IMR-90 (cell line): ENCODE results near the gene TMEM95. TPM values are rescaled to one million over a fixed set of nuclear protein-coding genes. Genes with fewer than 3 reads are reported as not detected.
A peak's percentile ranks its signal among the peaks of the same experiment; 100 is the strongest.

Experiments used
- ATAC-seq: fragments of 200-7000 bp; cut with Tn5 transposase; 2 replicates; pipeline ENCODE4 v1.9.1; 2020; ENCODE audit warnings: low read depth, mild to moderate bottlenecking, moderate library complexity
- BruUV-seq: library from RNA; stranded (reverse); fragments of 400-500 nt; replicated peaks from 2 replicates; lab custom pipeline; 2021; lab: Mats Ljungman, UMichigan
- CTCF ChIA-PET: fragments of 300-600 bp; formaldehyde crosslinking; extraction: SDS; loops from one replicate; lab custom pipeline; 2021; ENCODE audit warnings: antibody characterized with exemption; lab: Yijun Ruan, JAX
- POLR2A ChIA-PET: fragments of 300-600 bp; sonication (Branson Sonifier 250); formaldehyde crosslinking; loops from one replicate; lab custom pipeline; 2022; ENCODE audit warnings: antibody characterized with exemption; ENCODE audit not compliant: unreplicated experiment; lab: Charles Lee
- DNase-seq: peaks from one replicate; pipeline ENCODE4 v3.0.0; 2013
- H2AFZ ChIP-seq: replicated peaks from 2 replicates; pipeline ENCODE3; 2013; ENCODE audit warnings: low read length, mild to moderate bottlenecking; ENCODE audit not compliant: poor library complexity
- H2AK5ac ChIP-seq: 2 replicates; pipeline ENCODE4 v1.6.1; 2013; ENCODE audit warnings: low read depth, low read length, inconsistent platforms
- H2AK9ac ChIP-seq: replicated peaks from 2 replicates; pipeline ENCODE3; 2013; ENCODE audit warnings: mild to moderate bottlenecking, low read depth, low read length, moderate library complexity; ENCODE audit not compliant: poor library complexity
- H2BK120ac ChIP-seq: 2 replicates; pipeline ENCODE4 v1.6.1; 2013; ENCODE audit warnings: low read depth, low read length, inconsistent platforms
- H2BK15ac ChIP-seq: 3 replicates; pipeline ENCODE4 v1.6.1; 2013; ENCODE audit warnings: low read depth, low read length, inconsistent platforms
- H2BK20ac ChIP-seq: 2 replicates; pipeline ENCODE4 v1.6.1; 2013; ENCODE audit warnings: low read depth, mild to moderate bottlenecking, inconsistent platforms, low read length, moderate library complexity
- H2BK5ac ChIP-seq: 2 replicates; pipeline ENCODE4 v1.6.1; 2013; ENCODE audit warnings: mild to moderate bottlenecking, low read depth, low read length, inconsistent platforms; ENCODE audit not compliant: poor library complexity, severe bottlenecking
- H3K14ac ChIP-seq: replicated peaks from 2 replicates; pipeline ENCODE4 v1.6.1; 2013; ENCODE audit warnings: low read depth, low read length, inconsistent platforms
- H3K18ac ChIP-seq: 2 replicates; pipeline ENCODE4 v1.6.1; 2013; ENCODE audit warnings: low read depth, low read length, control low read depth
- H3K23ac ChIP-seq: 2 replicates; pipeline ENCODE4 v1.6.1; 2013; ENCODE audit warnings: low read depth, low read length, inconsistent platforms
- H3K27ac ChIP-seq: 2 replicates; pipeline ENCODE4 v1.5.1; 2013; ENCODE audit warnings: mild to moderate bottlenecking, control low read depth, low read length; ENCODE audit not compliant: insufficient read depth
- H3K27me3 ChIP-seq: 2 replicates; pipeline ENCODE4 v1.6.1; 2013; ENCODE audit warnings: low read length; ENCODE audit not compliant: control insufficient read depth, insufficient read depth
- H3K36me3 ChIP-seq: 2 replicates; pipeline ENCODE4 v1.6.1; 2013; ENCODE audit warnings: low read length, mixed read lengths; ENCODE audit not compliant: control insufficient read depth, insufficient read depth
- H3K4ac ChIP-seq: 2 replicates; pipeline ENCODE4 v1.6.1; 2013; ENCODE audit warnings: low read depth, low read length, inconsistent platforms
- H3K4me1 ChIP-seq: 2 replicates; pipeline ENCODE4 v1.6.1; 2013; ENCODE audit warnings: low read length, mixed read lengths; ENCODE audit not compliant: control insufficient read depth, insufficient read depth
- H3K4me2 ChIP-seq: 2 replicates; pipeline ENCODE4 v1.6.1; 2013; ENCODE audit warnings: low read depth, mild to moderate bottlenecking, control low read depth, low read length, moderate library complexity
- H3K4me3 ChIP-seq: 2 replicates; pipeline ENCODE4 v1.5.1; 2013; ENCODE audit warnings: low read depth, mild to moderate bottlenecking, control low read depth, low read length, moderate library complexity; ENCODE audit not compliant: insufficient read depth
- H3K56ac ChIP-seq: 2 replicates; pipeline ENCODE4 v1.6.1; 2013; ENCODE audit warnings: low read length, inconsistent platforms; ENCODE audit not compliant: insufficient read depth; ENCODE audit errors: extremely low read depth
- H3K79me1 ChIP-seq, 2 experiments: 2 replicates each; pipeline ENCODE4 v1.6.1; 2013; ENCODE audit warnings: low read length in 2 of 2, inconsistent platforms in 1 of 2, low read depth in 1 of 2
- H3K9ac ChIP-seq: 2 replicates; pipeline ENCODE4 v1.6.1; 2013; ENCODE audit warnings: low read depth, low read length, control low read depth
- H3K9me1 ChIP-seq: 2 replicates; pipeline ENCODE4 v1.6.1; 2013; ENCODE audit warnings: low read length, inconsistent platforms; ENCODE audit not compliant: insufficient read depth
- H3K9me3 ChIP-seq: 2 replicates; pipeline ENCODE4 v1.6.1; 2013; ENCODE audit warnings: low read length; ENCODE audit not compliant: control insufficient read depth, insufficient read depth
- H4K20me1 ChIP-seq: 2 replicates; pipeline ENCODE4 v1.6.1; 2013; ENCODE audit warnings: low read length, inconsistent platforms; ENCODE audit not compliant: insufficient read depth
- H4K5ac ChIP-seq: 2 replicates; pipeline ENCODE4 v1.6.1; 2013; ENCODE audit warnings: mild to moderate bottlenecking, low read depth, low read length, control low read depth
- H4K8ac ChIP-seq, 2 experiments: 2 replicates each; pipeline ENCODE4 v1.6.1; 2013; ENCODE audit warnings: low read depth in 2 of 2, low read length in 2 of 2, control low read depth in 1 of 2, inconsistent platforms in 1 of 2
- H4K91ac ChIP-seq: 2 replicates; pipeline ENCODE4 v1.6.1; 2013; ENCODE audit warnings: low read depth, low read length, inconsistent platforms; ENCODE audit not compliant: insufficient read depth
- BHLHE40 ChIP-seq: fragments of 150-350 bp; IDR thresholded peaks from 2 replicates; pipeline ENCODE4 v1.6.1; 2016; ENCODE audit warnings: mild to moderate bottlenecking, low read depth, low read length
- CEBPB ChIP-seq: IDR thresholded peaks from 2 replicates; pipeline ENCODE4 v1.6.1; 2012; ENCODE audit warnings: low read depth, low read length, improper control_type of control experiment
- FOS ChIP-seq: fragments of 150-350 bp; IDR thresholded peaks from 2 replicates; pipeline ENCODE4 v1.6.1; 2016; ENCODE audit warnings: low read depth, low read length
- MAZ ChIP-seq: IDR thresholded peaks from 2 replicates; pipeline ENCODE4 v1.6.1; 2012; ENCODE audit warnings: low read depth, mild to moderate bottlenecking, low read length, improper control_type of control experiment, moderate library complexity, borderline replicate concordance
- MXI1 ChIP-seq: IDR thresholded peaks from 2 replicates; pipeline ENCODE4 v1.6.1; 2012; ENCODE audit warnings: low read depth, mild to moderate bottlenecking, low read length, moderate library complexity, borderline replicate concordance
- POLR2A ChIP-seq: IDR thresholded peaks from 2 replicates; pipeline ENCODE4 v1.6.1; 2012; ENCODE audit warnings: mild to moderate bottlenecking, low read depth, low read length
- WGBS, 2 experiments: methylation state at CpG; one replicate each; pipeline versions ENCODE4 v1.1.5 to v1.1.7; 2013; ENCODE audit warnings: missing lambda C conversion rate in 2 of 2; ENCODE audit not compliant: insufficient read length in 1 of 2; ENCODE audit errors: extremely low coverage in 2 of 2; 5-methylcytosine and 5-hydroxymethylcytosine counted together
- dilution Hi-C: fragments of 300-500 bp; cut with HindIII; formaldehyde crosslinking; loops from one replicate; pipeline ENCODE4 v1.14.3; 2018; ENCODE audit warnings: low sequenced_read_pairs; ENCODE audit not compliant: unreplicated experiment
- in situ Hi-C: fragments of 300-500 bp; cut with MboI; formaldehyde crosslinking; loops from 3 replicates; pipeline ENCODE4 v1.14.3; 2019; ENCODE audit warnings: low sequenced_read_pairs, inconsistent platforms, mixed read lengths
- intact Hi-C: fragments of 100-400 bp; cut with micrococcal nuclease; formaldehyde crosslinking; loops from 2 replicates; pipeline ENCODE4 v1.10.0; 2022
- polyA plus RNA-seq, 3 experiments: library from polyadenylated mRNA; depleted of rRNA; stranded (reverse); fragments of >200 nt; gene quantifications; 2 replicates each; pipeline ENCODE4 v1.2.3, GENCODE V29; 2012; ENCODE audit warnings: low replicate concordance in 1 of 3
- total RNA-seq: library from RNA; depleted of rRNA; stranded (reverse); fragments of >200 nt; gene quantifications from 2 replicates; pipeline ENCODE4 v1.2.3, GENCODE V29; 2012
- TF ChIP-seq, protein P1 (sequence below): fragments of 150-350 bp; IDR thresholded peaks from 2 replicates; pipeline ENCODE4 v1.6.1; 2017; ENCODE audit warnings: mild to moderate bottlenecking, antibody characterized with exemption, low read length, low read depth

Gene TMEM95
- total and polyA plus RNA-seq, 2 of the 4 experiments (the other 2 are of a cell fraction): not detected

DNA sequence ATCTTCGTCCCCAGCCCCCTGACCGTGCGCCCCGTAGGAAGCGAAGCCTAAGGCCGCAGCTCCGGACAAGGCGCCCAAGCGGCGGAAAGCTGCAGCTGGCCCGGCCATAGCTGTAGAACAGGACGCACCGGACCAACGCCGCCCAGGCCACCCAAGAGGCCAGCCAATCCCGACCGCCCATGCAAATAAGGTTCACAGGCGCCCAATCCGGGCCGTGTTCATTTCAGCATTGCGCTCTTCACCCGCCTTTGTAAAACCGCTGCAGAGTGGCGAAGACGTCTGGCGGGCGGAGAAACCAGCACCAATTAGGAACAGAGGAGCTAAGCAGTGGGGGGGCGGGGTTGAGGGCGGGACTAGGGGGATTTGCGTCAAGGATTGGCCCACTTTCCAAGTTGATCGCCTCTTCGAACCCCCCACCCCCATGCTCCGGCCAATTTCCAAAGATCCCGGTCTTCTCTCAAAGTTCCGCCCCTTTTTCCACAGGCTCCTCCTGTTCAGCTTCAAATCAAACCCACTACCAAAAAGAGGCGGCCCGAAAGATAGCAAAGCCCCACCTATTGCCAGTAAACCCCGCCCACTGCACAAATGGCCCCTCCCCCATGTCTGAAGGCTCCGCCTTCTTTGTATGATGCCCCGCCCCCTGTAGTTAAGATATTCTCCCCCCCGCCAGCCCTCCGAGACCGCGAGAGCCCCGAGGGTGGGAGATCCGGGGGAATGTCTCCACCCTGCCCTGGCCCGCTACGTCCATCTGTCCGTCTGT is 49.2 kb downstream of the TMEM95 start, which contains the start of gene TMEM256:
Gene TMEM256 (minus strand): TSS at position 121 of the 760 bp plus-strand sequence. CDS start 13 bp downstream, at position 108.
- intact Hi-C loops: loop anchor here (1.0 to 2.0 kb wide), 4 partner anchors 33 to 157 kb away; partner anchors contain the start of genes POLR2A and SENP3

More for the DNA sequence above, 49.2 kb downstream of the TMEM95 start, which contains the start of gene TMEM256:
- H2BK120ac ChIP-seq: peak within 1 kb of the TSS; percentile 55
- ChIA-PET CTCF (interaction anchor here (0.8 kb wide), 1 partner anchor 32 kb away, joined by 4 read pairs; the partner anchor contains the start of gene TMEM102), POLR2A (interaction anchor here (0.6 to 1.7 kb wide), 8 partner anchors 9 to 1941 kb away, joined by 3 to 9 read pairs (median 4); partner anchors contain the start of gene PLSCR3)
- peak; percentile 80 for ATAC-seq
- no TSS peak for BruUV-seq
- H3K4ac ChIP-seq: peak within 1 kb of the TSS; percentile 86
- no peaks in the 10 kb centered on the region for H3K27me3 ChIP-seq
- H3K23ac ChIP-seq: peak within 1 kb of the TSS; percentile 91
- peaks cover 7% of the 10 kb centered on the region; the same call in 1 of the 2 replicates for H3K36me3 ChIP-seq
- dilution Hi-C loops: no loop called here
- peak within 1 kb of the TSS; percentile 100 for H2AK9ac ChIP-seq
- H4K91ac ChIP-seq: peak within 1 kb of the TSS; percentile 80
- in situ Hi-C loops: no loop called here
- WGBS, 2 experiments: 0% methylated on average over 15 of the region's 49 CpGs; no CpG with 5 or more reads in 1 of the 2 experiments
- peak within 1 kb of the TSS; percentile 100 for H2AFZ ChIP-seq
- H4K20me1 ChIP-seq: peaks cover 7% of the 10 kb centered on the region
- peak within 1 kb of the TSS; percentile 72 for H2BK5ac ChIP-seq
- peak within 1 kb of the TSS; percentile 94 for H3K14ac ChIP-seq
- no peak within 1 kb of the TSS for H2BK20ac ChIP-seq
- H2BK15ac ChIP-seq: no peak within 1 kb of the TSS
- H3K18ac ChIP-seq: peak within 1 kb of the TSS; percentile 45; the same call in 1 of the 2 replicates
- no peaks in the 10 kb centered on the region for H3K9me1 ChIP-seq
- no peaks in the 10 kb centered on the region for H3K9me3 ChIP-seq
- H3K79me1 ChIP-seq: peaks cover 11 to 54% of the 10 kb centered on the region in 2 experiments
- H3K27ac ChIP-seq: peak within 1 kb of the TSS; percentile 75
- peak within 1 kb of the TSS; percentile 90 for H3K9ac ChIP-seq
- peaks cover 9% of the 10 kb centered on the region for H3K4me1 ChIP-seq
- H4K8ac ChIP-seq: peak within 1 kb of the TSS; percentile 63 to 90
- peak within 1 kb of the TSS; percentile 64; the same call in 1 of the 2 replicates for H3K56ac ChIP-seq
- H4K5ac ChIP-seq: peak within 1 kb of the TSS; percentile 50; the same call in 1 of the 2 replicates
- peak within 1 kb of the TSS; percentile 95 for H3K4me2 ChIP-seq
- no peak for TF ChIP-seq CEBPB
- peak; percentile 31; the same call in 1 of the 2 replicates for TF ChIP-seq BHLHE40
- peak; percentile 33; the same call in 1 of the 2 replicates for TF ChIP-seq FOS
- TF ChIP-seq POLR2A: peak; percentile 57; the same call in 1 of the 2 replicates
- no peak for TF ChIP-seq MXI1
- TF ChIP-seq, protein P1, sequence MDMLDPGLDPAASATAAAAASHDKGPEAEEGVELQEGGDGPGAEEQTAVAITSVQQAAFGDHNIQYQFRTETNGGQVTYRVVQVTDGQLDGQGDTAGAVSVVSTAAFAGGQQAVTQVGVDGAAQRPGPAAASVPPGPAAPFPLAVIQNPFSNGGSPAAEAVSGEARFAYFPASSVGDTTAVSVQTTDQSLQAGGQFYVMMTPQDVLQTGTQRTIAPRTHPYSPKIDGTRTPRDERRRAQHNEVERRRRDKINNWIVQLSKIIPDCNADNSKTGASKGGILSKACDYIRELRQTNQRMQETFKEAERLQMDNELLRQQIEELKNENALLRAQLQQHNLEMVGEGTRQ: 0 out of 2 replicates have a peak, but pooled peaks have one; percentile 20
- TF ChIP-seq MAZ: no peak; the same call in 1 of the 2 replicates
- H2AK5ac ChIP-seq: peak within 1 kb of the TSS; percentile 82
- peak within 1 kb of the TSS; percentile 94 for H3K4me3 ChIP-seq
- DNase-seq: peak; percentile 99
